ENCODE data around the gene EGFL8.

The EGFL8 gene

GRCh38 chr6:32177788-32178546, 13.6 kb downstream of the EGFL8 start, which contains the start of gene RNF5:
TSS of gene RNF5 (plus strand) at chr6:32178405. CDS start at chr6:32178512, 107 bp downstream.
- DNase-seq (ENCODE audit: low spot score) = peak; percentile 96
- TF ChIP-seq, protein P1, sequence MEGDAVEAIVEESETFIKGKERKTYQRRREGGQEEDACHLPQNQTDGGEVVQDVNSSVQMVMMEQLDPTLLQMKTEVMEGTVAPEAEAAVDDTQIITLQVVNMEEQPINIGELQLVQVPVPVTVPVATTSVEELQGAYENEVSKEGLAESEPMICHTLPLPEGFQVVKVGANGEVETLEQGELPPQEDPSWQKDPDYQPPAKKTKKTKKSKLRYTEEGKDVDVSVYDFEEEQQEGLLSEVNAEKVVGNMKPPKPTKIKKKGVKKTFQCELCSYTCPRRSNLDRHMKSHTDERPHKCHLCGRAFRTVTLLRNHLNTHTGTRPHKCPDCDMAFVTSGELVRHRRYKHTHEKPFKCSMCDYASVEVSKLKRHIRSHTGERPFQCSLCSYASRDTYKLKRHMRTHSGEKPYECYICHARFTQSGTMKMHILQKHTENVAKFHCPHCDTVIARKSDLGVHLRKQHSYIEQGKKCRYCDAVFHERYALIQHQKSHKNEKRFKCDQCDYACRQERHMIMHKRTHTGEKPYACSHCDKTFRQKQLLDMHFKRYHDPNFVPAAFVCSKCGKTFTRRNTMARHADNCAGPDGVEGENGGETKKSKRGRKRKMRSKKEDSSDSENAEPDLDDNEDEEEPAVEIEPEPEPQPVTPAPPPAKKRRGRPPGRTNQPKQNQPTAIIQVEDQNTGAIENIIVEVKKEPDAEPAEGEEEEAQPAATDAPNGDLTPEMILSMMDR (IDR thresholded peaks at IDR 0.05; ENCODE audit: extremely low read depth, insufficient read depth, missing control alignments) = no peak
- in situ Hi-C loops (cut with MboI; ENCODE audit: low pct_unique_long_range_greater_than_20kb, low sequenced_read_pairs, unreplicated experiment) = no loop called here

- DNase-seq (ENCODE audit: low spot score) = no peak
- in situ Hi-C loops (cut with MboI; ENCODE audit: low pct_unique_long_range_greater_than_20kb, low sequenced_read_pairs, unreplicated experiment) = no loop called here
- TF ChIP-seq, protein P1 (IDR thresholded peaks at IDR 0.05; ENCODE audit: extremely low read depth, insufficient read depth, missing control alignments) = no peak
Measured at GRCh38 chr6:32178547-32179440, 14.4 kb downstream of the EGFL8 start.

GRCh38 chr6:32179766-32180405, 15.5 kb downstream of the EGFL8 start:
- TF ChIP-seq, protein P1 (IDR thresholded peaks at IDR 0.05; ENCODE audit: extremely low read depth, insufficient read depth, missing control alignments) = no peak
- in situ Hi-C loops (cut with MboI; ENCODE audit: low pct_unique_long_range_greater_than_20kb, low sequenced_read_pairs, unreplicated experiment) = no loop called here
- no peak for DNase-seq (ENCODE audit: low spot score)

DNA sequence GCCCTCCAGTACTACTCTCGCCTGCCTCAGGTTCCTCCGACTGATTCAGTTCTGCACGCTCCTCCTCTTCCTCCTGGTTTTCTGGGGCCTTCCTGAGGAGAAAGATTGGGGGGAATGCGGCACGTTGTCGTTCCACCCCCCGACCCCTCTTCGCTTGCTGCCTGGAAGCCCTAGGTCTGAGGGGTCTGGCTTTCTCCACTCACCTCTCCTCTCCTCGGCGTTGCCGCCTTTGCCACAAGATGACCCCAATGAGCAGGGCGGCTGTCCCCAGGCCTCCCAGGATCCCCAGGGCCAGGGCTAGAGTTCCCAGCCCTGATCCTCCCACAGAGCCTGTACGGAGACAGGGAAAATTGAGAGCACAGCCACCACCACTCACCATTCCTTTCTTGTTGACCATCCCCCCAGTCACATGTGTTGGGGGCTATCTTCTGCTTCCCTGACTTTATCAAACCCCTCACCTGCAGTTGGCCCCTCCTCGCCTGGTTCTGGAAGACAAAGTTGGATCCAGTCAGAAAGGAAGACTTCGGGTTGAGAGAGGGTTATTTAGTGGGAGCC, 16.8 kb downstream of the EGFL8 start:
- TF ChIP-seq, protein P1 (IDR thresholded peaks at IDR 0.05; ENCODE audit: extremely low read depth, insufficient read depth, missing control alignments) = no peak
- in situ Hi-C loops (cut with MboI; ENCODE audit: low pct_unique_long_range_greater_than_20kb, low sequenced_read_pairs, unreplicated experiment) = no loop called here
- no peak for DNase-seq (ENCODE audit: low spot score)

- TF ChIP-seq, protein P1 (IDR thresholded peaks at IDR 0.05; ENCODE audit: extremely low read depth, insufficient read depth, missing control alignments) = no peak
- no peak for DNase-seq (ENCODE audit: low spot score)
- in situ Hi-C loops (cut with MboI; ENCODE audit: low pct_unique_long_range_greater_than_20kb, low sequenced_read_pairs, unreplicated experiment) = no loop called here
Measured at GRCh38 chr6:32181915-32182529, 17.6 kb downstream of the EGFL8 start.

All from GM13977 (cell line).